HUDEP-2 (cell line): ENCODE data around the gene C1orf53.

Experiments used
- DNase-seq, 76 experiments: peaks; one replicate each; lab custom pipeline; 2025; ENCODE audit not compliant: unreplicated experiment in 76 of 76; lab: John Stamatoyannopoulos, UW

Gene C1orf53

DNA sequence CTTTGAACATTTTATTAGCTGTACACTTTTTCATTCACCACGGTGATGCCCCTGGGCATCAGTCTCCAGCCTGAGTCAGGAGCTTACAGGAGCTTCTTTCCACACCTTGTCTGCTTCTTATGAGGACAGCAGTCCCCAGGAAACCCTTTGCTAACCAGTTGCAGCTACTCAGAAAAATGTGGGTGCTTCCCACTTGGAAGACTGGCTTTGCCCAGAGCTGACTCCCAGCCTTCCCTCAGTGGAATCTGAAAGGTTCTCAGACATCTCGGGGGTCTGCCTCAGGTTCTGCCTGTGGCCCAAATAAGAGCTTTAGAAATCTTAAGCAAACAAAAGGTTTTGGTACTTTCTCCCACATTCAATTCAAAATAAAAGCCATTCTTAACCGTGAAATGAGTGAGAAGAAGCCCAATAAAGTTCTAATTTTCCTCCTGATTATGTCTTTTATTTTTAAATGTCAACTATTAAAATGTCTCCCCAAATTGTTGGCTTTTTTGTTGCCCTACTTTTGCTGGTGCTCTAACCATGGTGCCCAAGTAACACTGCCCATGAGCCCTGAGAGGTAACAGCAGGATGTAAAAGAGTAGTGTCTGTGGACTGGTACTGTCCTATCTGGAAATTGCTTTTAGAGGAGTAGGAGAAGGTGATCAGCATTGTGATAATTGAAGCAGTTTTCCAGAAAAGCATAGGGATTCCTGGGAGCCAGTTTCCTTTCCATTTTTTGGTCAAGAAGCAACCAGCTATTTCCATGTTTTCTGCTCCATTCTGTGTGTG, 5.6 kb downstream of the C1orf53 start:
- DNase-seq: no peak

DNA sequence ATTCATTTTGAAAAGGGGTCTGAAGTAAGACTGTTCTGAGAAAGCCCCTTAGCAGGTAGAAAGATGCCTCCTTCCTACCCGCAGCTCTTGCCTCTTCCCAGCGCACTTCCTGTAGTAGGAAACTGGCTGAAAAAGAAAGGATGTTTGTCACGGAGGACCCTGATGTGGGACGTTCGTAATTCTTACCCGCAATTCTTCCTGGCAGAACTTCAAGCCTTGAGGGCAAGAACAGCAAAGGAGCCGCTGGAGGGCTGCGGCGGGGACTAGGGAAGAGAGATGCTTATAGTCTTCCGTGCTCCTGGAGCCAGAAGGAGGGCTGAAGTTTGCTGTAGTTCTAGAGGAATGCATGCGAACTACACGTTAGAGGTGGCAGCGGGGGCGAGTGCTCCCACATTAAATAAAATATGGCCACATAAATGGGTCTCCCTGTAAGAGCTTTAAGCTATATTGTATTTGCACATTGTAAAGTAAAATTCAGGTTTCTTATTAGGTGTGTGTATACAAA, 6.3 kb downstream of the C1orf53 start:
- DNase-seq: peak in 1 of 76 experiments; percentile 11

- no peak for DNase-seq
Measured at GRCh38 chr1:197909384-197909783, 7.0 kb downstream of the C1orf53 start.

DNA sequence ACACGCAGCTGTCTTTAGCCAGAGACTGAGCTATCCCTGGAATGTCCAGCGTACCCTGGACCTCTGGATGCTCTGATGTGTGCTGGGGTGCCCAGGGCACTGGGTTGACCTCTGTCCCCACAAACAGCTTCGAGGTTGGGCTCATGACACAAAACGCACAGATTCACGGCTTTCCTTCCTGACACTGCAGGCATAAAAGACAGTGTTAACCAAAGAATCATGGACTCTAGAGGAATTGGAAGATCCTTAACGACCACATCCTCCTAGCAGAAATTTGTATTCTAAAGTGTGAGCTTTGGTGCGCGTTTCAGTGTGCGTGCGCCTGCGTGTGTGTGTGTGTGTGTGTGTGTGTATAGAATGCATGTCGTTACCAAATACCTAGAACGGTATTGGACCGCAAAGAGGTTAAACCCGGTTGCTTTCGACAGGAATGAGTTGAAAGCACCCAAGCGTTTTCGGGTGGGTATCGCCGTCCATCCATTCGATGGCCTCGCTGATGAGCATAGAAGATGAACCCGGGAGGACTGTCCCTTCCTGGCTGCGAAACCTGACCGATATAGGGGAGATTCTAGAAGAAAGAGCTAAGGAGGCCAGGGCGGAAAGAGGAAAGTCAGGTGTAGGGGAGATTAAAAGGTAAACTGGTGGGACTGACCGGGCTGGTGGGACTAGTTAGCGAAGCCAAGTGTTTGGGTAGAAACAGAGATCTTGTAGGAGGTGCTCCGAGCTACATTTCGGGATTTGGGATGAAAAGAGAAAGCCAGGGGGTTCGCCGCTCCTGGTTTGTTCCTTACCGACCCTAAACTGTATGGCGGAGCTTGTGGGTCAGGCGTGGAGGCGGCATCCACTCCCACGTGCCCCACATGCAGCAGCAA, 7.9 kb downstream of the C1orf53 start:
- DNase-seq: no peak

- DNase-seq: no peak
Measured at GRCh38 chr1:197911111-197911856, 8.9 kb downstream of the C1orf53 start.

- DNase-seq: no peak
Measured at GRCh38 chr1:197911857-197912696, 9.6 kb downstream of the C1orf53 start.

DNA sequence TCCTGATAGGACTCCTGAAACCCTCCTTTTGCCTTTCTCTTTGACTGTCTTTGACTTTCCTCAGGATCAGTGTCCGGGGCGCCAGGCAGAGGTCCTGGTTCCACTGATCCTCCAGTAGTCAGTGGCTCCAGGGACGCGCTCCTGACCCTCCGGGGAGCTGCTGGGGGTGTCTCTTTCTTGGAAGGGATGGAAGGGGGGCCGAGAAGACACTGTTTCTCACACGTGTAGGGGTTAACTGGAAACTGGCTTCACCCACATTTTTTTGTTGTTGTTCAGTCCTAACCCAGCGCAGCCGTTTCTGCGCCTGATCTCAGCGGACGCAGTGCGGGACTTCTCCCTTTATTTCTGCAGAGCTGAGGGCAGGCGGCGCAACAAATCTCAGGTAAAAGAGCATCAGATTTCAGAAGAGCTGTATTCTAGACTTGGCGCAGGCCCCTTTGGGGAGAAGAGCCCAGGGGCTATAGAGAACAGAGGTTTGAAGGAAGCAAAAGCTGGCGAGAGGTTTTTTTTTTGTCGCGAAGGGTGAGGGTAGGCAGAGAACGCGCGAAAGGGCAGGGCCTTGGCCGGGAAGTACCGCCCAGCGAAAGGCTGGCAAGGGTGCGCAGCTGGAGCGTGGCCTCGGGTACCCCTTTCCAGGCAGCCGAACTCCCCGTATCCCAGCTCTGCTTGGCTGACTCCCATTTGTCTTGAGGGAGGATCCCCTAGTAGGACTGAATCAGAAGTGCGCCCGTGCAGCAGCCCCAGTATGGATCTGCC, 10.5 kb downstream of the C1orf53 start:
- DNase-seq: no peak

DNA sequence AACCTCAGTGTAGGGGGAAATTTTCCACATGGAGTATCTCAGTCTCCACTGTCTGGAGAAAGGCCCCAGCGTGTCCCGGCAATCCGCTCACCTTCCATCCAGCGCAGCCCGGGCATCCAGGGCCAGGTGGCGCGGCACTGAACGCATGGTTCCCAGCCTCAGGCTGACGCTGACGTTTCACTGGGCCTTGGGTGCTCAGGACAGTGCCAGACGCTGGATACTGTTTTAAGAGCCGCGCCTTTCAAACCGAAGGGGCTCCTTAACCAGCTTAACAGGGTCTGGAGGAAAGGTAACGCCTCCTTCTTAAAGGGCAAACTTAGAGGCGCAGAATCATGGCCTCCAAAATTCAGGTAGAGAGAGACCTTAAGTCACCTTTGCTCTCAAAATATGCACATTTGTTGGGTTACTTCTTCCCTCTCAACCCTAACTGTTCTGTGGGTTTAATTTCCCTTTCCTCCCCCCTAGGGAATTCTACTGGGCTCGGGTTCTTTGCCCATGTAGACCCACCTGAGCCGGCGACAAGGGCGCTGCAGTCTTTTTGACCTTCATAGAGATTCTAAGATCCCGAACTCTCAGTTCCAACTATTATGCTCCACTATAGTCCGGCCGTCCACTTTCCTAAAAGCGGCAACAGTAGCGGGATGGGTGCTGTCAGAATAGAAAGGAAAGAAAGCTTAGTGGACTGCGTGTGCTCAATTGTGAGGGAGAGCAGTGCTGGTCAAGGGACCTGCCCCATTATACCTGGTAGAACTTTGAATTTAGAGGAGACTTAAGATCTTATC, 11.3 kb downstream of the C1orf53 start:
- no peak for DNase-seq

GRCh38 chr1:197914510-197914909, 12.1 kb downstream of the C1orf53 start:
- DNase-seq: no peak

DNA sequence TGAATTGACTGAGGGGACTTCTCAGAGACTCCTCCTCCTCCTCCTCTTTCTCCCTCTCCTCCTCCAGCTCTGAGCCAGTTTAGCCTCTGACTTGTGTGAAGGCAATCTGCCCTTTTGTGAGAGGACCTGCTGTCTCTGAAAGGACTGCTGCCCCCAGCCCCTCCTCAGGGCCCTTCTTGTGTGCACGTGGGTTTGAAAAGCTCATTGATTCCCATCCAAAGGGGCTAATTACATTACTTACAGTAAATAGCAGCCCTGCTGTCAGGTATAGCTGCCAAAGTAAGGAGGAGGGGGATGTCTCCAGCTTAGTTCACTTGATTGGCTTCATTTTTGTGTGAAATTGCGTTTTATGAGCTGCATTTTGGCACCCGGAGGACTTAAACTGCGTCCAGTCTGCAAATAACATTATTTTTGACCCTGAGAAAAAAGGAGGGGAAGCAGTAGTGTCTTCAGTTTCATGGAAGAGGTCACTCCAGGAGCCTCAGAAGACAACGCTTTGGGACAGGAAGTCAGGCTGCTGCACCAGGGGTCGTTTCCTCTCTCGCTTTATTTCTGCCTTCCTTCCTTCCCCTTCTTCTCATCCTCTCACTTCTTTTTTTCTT, 12.9 kb downstream of the C1orf53 start:
- no peak for DNase-seq

DNA sequence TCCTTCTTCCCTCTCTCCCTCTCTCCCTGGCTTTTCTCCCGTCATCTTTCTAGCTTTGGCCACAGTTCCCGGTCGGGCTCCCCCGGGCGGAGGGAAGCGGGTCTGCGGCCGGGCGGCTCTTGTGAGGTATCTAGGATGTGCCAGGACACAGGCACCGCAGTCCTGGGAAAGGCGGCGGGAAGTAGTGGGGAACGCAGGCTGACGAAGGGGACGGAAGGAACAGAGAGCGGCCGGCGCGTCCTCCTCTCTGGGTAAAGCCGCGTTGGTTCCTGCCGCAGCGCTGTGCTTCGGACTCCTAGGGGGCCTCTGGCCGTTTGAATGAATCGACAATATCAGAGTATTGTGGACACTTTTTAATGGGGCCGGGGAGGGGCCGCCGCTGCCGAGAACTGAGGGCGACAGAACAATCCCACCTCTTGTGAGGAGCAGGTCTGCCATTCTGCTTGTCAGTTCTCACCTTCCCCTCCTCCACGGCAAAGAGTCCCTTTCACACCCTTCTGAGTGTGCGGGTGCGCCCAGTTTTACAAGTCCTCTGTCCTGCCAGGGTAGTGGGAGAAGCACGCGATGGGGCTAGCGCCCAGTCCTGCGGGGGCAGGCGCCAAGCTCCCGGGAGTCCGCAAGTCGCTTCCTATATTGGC, 13.6 kb downstream of the C1orf53 start:
- DNase-seq: peak in 1 of 76 experiments; percentile 8

- DNase-seq: no peak
Measured at GRCh38 chr1:197916500-197916983, 14.1 kb downstream of the C1orf53 start.

GRCh38 chr1:197917805-197918651, 15.6 kb downstream of the C1orf53 start:
- DNase-seq: no peak

DNA sequence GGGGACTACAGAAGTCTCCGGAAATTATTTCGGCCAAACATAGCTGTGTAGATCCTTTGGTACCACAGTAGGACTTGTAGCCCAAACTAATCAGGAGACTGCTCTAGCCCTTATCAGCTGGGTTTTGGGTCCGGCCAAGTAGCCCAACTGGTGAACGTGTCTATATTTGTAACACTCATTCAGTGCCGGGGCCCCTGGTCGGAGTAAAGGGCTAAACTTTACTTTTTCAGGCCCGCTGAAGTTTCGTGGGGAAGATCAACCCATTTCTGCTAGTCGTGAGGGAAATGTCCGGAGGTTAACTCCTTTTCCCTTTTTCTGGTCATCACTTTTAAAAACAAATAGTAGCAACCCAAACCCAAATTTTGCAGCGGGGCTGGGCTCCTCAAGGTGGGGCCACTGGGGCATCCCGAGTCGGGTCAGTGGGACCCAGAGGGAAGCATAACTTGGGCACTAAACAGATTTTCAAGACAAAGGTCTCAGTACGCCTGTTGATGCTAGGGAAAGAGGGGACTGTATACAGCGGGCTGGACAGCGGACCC, 16.4 kb downstream of the C1orf53 start:
- DNase-seq: no peak

DNA sequence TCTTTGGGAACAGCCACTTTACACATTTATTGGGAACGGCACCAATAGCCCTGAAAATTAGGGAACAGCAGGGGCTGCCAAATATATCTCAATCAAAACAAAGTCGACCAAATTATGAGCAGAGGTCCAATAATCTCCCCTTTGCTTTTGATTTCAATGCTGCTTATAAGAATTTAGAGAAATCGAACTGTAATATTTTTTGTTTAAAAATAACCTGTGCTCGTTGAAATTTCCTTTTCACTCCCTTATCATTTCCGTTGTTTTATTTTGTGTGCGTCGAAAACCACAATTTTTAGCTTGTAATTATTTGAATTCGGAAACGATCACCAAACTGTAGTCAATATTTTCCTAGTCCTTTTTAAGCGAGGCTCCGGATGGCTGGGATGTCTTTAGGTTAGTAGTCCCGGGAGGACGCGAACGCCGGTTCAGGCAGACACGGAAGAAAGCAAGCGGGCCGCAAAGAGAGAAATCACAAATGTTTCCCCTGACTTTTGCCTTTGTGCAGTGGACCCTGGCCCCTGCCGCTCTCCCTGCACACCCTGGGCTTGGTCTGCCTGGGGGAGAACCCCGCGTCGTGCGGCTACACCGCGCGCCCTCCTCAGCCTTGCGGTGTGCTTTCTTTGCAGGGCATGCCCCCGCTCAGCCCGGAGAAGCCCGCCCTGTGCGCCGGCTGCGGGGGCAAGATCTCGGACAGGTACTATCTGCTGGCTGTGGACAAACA, 17.1 kb downstream of the C1orf53 start:
- DNase-seq: no peak

- peak in 2 of 76 experiments; percentile 5 to 6 for DNase-seq
Measured at GRCh38 chr1:197920067-197920396, 17.6 kb downstream of the C1orf53 start.
